GM12892 (cell line): Measurements from ENCODE around the gene RIIAD1.

Experiments used
- DNase-seq: peaks from one replicate; pipeline ENCODE4 v3.0.0; 2011; ENCODE audit not compliant: insufficient read length
- FAIRE-seq: peaks from 2 replicates; lab custom pipeline; 2011; peaks lifted over from hg19 to GRCh38; lab: Jason Lieb, UNC
- POLR2A ChIP-seq: IDR thresholded peaks from 2 replicates; pipeline ENCODE4 v1.6.1; 2011; ENCODE audit warnings: low read depth, low read length, control low read depth
- POLR2AphosphoS5 ChIP-seq: IDR thresholded peaks from 2 replicates; pipeline ENCODE4 v1.6.1; 2011; ENCODE audit warnings: low read depth, low read length, control low read depth
- TAF1 ChIP-seq: IDR thresholded peaks from 2 replicates; pipeline ENCODE4 v1.6.1; 2011; ENCODE audit warnings: low read depth, mild to moderate bottlenecking, control low read depth, low read length, borderline replicate concordance

The RIIAD1 gene

GRCh38 chr1:151703813-151704212, 17.5 kb upstream of the RIIAD1 start:
- DNase-seq, result no peak
- FAIRE-seq, result no peak
- no peak for TF ChIP-seq POLR2AphosphoS5
- no peak for TF ChIP-seq TAF1
- no peak for TF ChIP-seq POLR2A

- DNase-seq (no peak), FAIRE-seq (no peak)
- no peak for TF ChIP-seq POLR2A
- TF ChIP-seq TAF1, result no peak
- TF ChIP-seq POLR2AphosphoS5, result no peak
These were observed 17.1 kb upstream of the RIIAD1 start for GRCh38 chr1:151704246-151704645.

- no peak for TF ChIP-seq POLR2AphosphoS5
- TF ChIP-seq TAF1, result no peak
- no peak for TF ChIP-seq POLR2A
- FAIRE-seq (no peak), DNase-seq (no peak)
These were observed 16.2 kb upstream of the RIIAD1 start for GRCh38 chr1:151705146-151705545.

GRCh38 chr1:151705753-151706463, 15.4 kb upstream of the RIIAD1 start:
- DNase-seq (no peak), FAIRE-seq (no peak)
- TF ChIP-seq TAF1 (no peak), POLR2AphosphoS5 (no peak)

GRCh38 chr1:151706464-151707415, 14.6 kb upstream of the RIIAD1 start:
- DNase-seq, result no peak
- FAIRE-seq, result no peak
- TF ChIP-seq POLR2A (no peak), TAF1 (no peak), POLR2AphosphoS5 (no peak)

- DNase-seq, result no peak
- TF ChIP-seq POLR2A (no peak), TAF1 (no peak), POLR2AphosphoS5 (no peak)
- no peak for FAIRE-seq
These were observed 13.7 kb upstream of the RIIAD1 start for GRCh38 chr1:151707541-151708065.

- FAIRE-seq (no peak), DNase-seq (no peak)
- no peak for TF ChIP-seq POLR2A
- TF ChIP-seq POLR2AphosphoS5, result no peak
- TF ChIP-seq TAF1, result no peak
These were observed 12.4 kb upstream of the RIIAD1 start for GRCh38 chr1:151708891-151709290.

- no peak for FAIRE-seq
- TF ChIP-seq POLR2A (no peak), TAF1 (no peak), POLR2AphosphoS5 (no peak)
- no peak for DNase-seq
These were observed 11.0 kb upstream of the RIIAD1 start for GRCh38 chr1:151710187-151710840.

- FAIRE-seq (no peak), DNase-seq (no peak)
- TF ChIP-seq POLR2AphosphoS5, result no peak
- no peak for TF ChIP-seq POLR2A
- TF ChIP-seq TAF1, result no peak
These were observed 10.1 kb upstream of the RIIAD1 start for GRCh38 chr1:151711044-151711800.

GRCh38 chr1:151711951-151712350, 9.4 kb upstream of the RIIAD1 start:
- no peak for FAIRE-seq
- no peak for DNase-seq
- no peak for TF ChIP-seq TAF1
- TF ChIP-seq POLR2A, result no peak
- no peak for TF ChIP-seq POLR2AphosphoS5
